PC-9 (cell line): ENCODE results near the gene P2RY13. TPM values are rescaled to one million over a fixed set of nuclear protein-coding genes. Genes with fewer than 3 reads are reported as not detected.

Source experiments
- BruUV-seq: library from RNA; stranded (reverse); fragments of 400-500 nt; replicated peaks from 2 replicates; lab custom pipeline; 2021; lab: Mats Ljungman, UMichigan
- CTCF ChIA-PET: fragments of 300-600 bp; sonication (Branson Sonifier 250); formaldehyde crosslinking; loops from one replicate; lab custom pipeline; 2022; ENCODE audit warnings: antibody characterized with exemption; lab: Charles Lee
- POLR2A ChIA-PET: fragments of 300-600 bp; sonication (Branson Sonifier 250); formaldehyde crosslinking; loops from one replicate; lab custom pipeline; 2022; ENCODE audit warnings: antibody characterized with exemption; ENCODE audit not compliant: unreplicated experiment; lab: Charles Lee
- DNase-seq, 2 experiments: peaks; one replicate each; pipeline versions ENCODE4 v3.0.0 to v3.0.0-alpha.2; 2015 to 2022; ENCODE audit warnings: mixed read lengths in 1 of 2
- H2AFZ ChIP-seq: fragments of 200-600 bp; sonication (generic); 2 replicates; pipeline ENCODE4 v1.8.1; 2017; ENCODE audit warnings: antibody characterized with exemption
- H3F3A ChIP-seq: fragments of 200-600 bp; sonication (generic); 2 replicates; pipeline ENCODE4 v1.8.1; 2017; ENCODE audit warnings: antibody characterized with exemption, mild to moderate bottlenecking, low read depth; ENCODE audit not compliant: insufficient read depth
- H3K27ac ChIP-seq: fragments of 200-600 bp; sonication (generic); 2 replicates; pipeline ENCODE4 v1.6.1; 2016; ENCODE audit warnings: mixed run types
- H3K27me3 ChIP-seq: fragments of 200-600 bp; sonication (generic); 2 replicates; pipeline ENCODE4 v1.6.1; 2016; ENCODE audit warnings: low read depth, mixed run types; ENCODE audit not compliant: insufficient read depth
- H3K36me3 ChIP-seq: fragments of 200-600 bp; sonication (generic); 2 replicates; pipeline ENCODE4 v1.6.1; 2016; ENCODE audit warnings: low read depth, mixed run types
- H3K4me1 ChIP-seq: fragments of 200-600 bp; sonication (generic); replicated peaks from 2 replicates; pipeline ENCODE4 v1.6.1; 2016; ENCODE audit warnings: mixed run types; ENCODE audit not compliant: insufficient read depth
- H3K4me2 ChIP-seq: fragments of 200-600 bp; sonication (generic); 2 replicates; pipeline ENCODE4 v1.6.1; 2017; ENCODE audit warnings: mixed run types
- H3K4me3 ChIP-seq: fragments of 200-600 bp; sonication (generic); 2 replicates; pipeline ENCODE4 v1.6.1; 2016; ENCODE audit warnings: mixed run types
- H3K79me2 ChIP-seq: fragments of 200-600 bp; sonication (generic); 2 replicates; pipeline ENCODE4 v1.6.1; 2017; ENCODE audit warnings: low read depth, mixed run types
- H3K9me2 ChIP-seq: fragments of 200-600 bp; sonication (generic); 2 replicates; pipeline ENCODE4 v1.8.1; 2017; ENCODE audit warnings: mild to moderate bottlenecking; ENCODE audit not compliant: insufficient read depth
- H3K9me3 ChIP-seq: fragments of 200-600 bp; sonication (generic); 2 replicates; pipeline ENCODE4 v1.8.1; 2016; ENCODE audit warnings: low read depth; ENCODE audit not compliant: insufficient read depth
- H4K20me1 ChIP-seq: fragments of 200-600 bp; sonication (generic); 2 replicates; pipeline ENCODE4 v1.8.1; 2017; ENCODE audit not compliant: insufficient read depth
- CTCF ChIP-seq: fragments of 200-600 bp; sonication (generic); conservative IDR thresholded peaks from 2 replicates; pipeline ENCODE4 v1.6.1; 2017; ENCODE audit warnings: mixed run types, antibody characterized with exemption, mild to moderate bottlenecking, moderate library complexity
- EZH2 ChIP-seq: fragments of 200-600 bp; sonication (generic); IDR thresholded peaks from 2 replicates; pipeline ENCODE4 v1.8.0; 2017; ENCODE audit warnings: antibody characterized with exemption, low read depth
- intact Hi-C: fragments of 100-400 bp; cut with micrococcal nuclease; formaldehyde crosslinking; loops from one replicate; pipeline ENCODE4 v1.10.0; 2022; ENCODE audit not compliant: unreplicated experiment
- total RNA-seq: library from RNA; stranded (reverse); gene quantifications from 2 replicates; pipeline ENCODE4 v1.2.3, GENCODE V29; 2021

P2RY13 gene
- total RNA-seq, 1 experiment from 2014 or later, result not detected

- Histone ChIP-seq H4K20me1 (no peaks in the 10 kb centered on the region), H3K4me3 (no peak overlapping the region), H3K79me2 (no peaks in the 10 kb centered on the region), H2AFZ (no peak overlapping the region), H3K27ac (no peak overlapping the region), H3K4me2 (no peak overlapping the region), H3K9me2 (no peaks in the 10 kb centered on the region), H3K36me3 (no peaks in the 10 kb centered on the region), H3K27me3 (no peaks in the 10 kb centered on the region), H3K4me1 (no peaks in the 10 kb centered on the region), H3F3A (no peaks in the 10 kb centered on the region), H3K9me3 (no peaks in the 10 kb centered on the region)
- intact Hi-C loops, result loop anchor here (1.0 to 10.0 kb wide), 7 partner anchors 36 to 1284 kb away; partner anchors contain the start of gene IGSF10
- POLR2A ChIA-PET, result interaction anchor here (0.7 kb wide), 1 partner anchor 1831 kb away, joined by 9 read pairs; no protein-coding TSS in a partner anchor
- BruUV-seq, result no TSS peak
- DNase-seq, result peak in 1 of 2 experiments; percentile 46
- TF ChIP-seq CTCF (peak; percentile 88), EZH2 (no peak)
- CTCF ChIA-PET, result interaction anchor here (0.7 kb wide), 1 partner anchor 710 kb away, joined by 4 read pairs; no protein-coding TSS in a partner anchor
These were observed 38.7 kb downstream of the P2RY13 start for GRCh38 chr3:151290673-151291072.

DNA sequence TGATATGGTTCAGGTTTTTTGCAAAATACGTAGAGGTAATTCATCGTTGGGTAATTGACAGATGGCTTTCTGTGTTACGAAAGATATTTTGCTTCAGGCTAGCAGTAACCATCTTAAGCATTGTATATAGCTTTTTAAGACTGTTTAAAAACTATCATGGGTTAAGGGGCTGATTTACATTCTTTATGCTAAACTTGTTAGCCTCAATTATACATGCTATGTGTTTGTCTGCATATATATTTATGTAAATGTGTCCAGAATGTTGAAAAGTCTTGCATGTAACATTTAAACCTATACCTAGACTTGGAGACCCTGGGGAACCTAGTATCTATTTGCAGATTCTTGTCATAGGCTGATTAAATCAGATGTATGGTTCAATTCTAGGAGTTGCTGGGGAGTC is 39.9 kb downstream of the P2RY13 start:
- no peak for TF ChIP-seq EZH2
- no peak for TF ChIP-seq CTCF
- CTCF ChIA-PET, result no interaction called here
- Histone ChIP-seq H3K4me3 (no peak overlapping the region), H2AFZ (no peak overlapping the region), H3K79me2 (no peaks in the 10 kb centered on the region), H3K9me3 (no peaks in the 10 kb centered on the region), H3K27me3 (no peaks in the 10 kb centered on the region), H3F3A (no peaks in the 10 kb centered on the region), H3K36me3 (no peaks in the 10 kb centered on the region), H3K4me2 (no peak overlapping the region), H3K27ac (no peak overlapping the region), H3K9me2 (no peaks in the 10 kb centered on the region), H4K20me1 (no peaks in the 10 kb centered on the region), H3K4me1 (no peaks in the 10 kb centered on the region; the same call in 1 of the 2 replicates)
- DNase-seq, result no peak
- intact Hi-C loops, result loop anchor here (10.0 kb wide), 1 partner anchor 755 kb away; no protein-coding TSS in a partner anchor
- no TSS peak for BruUV-seq
- POLR2A ChIA-PET, result no interaction called here

- Histone ChIP-seq H3K4me3 (no peak overlapping the region), H3F3A (no peaks in the 10 kb centered on the region), H3K9me2 (no peaks in the 10 kb centered on the region), H4K20me1 (no peaks in the 10 kb centered on the region), H3K4me2 (no peak overlapping the region), H3K36me3 (no peaks in the 10 kb centered on the region), H3K4me1 (peaks cover 8% of the 10 kb centered on the region), H2AFZ (no peak overlapping the region), H3K27ac (no peak overlapping the region), H3K9me3 (no peaks in the 10 kb centered on the region), H3K27me3 (no peaks in the 10 kb centered on the region), H3K79me2 (no peaks in the 10 kb centered on the region)
- no TSS peak for BruUV-seq
- POLR2A ChIA-PET, result no interaction called here
- intact Hi-C loops, result loop anchor here (10.0 kb wide), 1 partner anchor 751 kb away; no protein-coding TSS in a partner anchor
- TF ChIP-seq EZH2 (no peak), CTCF (no peak)
- no peak for DNase-seq
- CTCF ChIA-PET, result interaction anchor here (0.7 kb wide), 1 partner anchor 64 kb away, joined by 3 read pairs; no protein-coding TSS in a partner anchor
These were observed 43.4 kb downstream of the P2RY13 start for GRCh38 chr3:151285940-151286339.
